ENCODE results near the gene DNAH8.

Gene DNAH8

GRCh38 chr6:39077882-39078594, 362.9 kb downstream of the DNAH8 start:
- no peak for DNase-seq

GRCh38 chr6:39078695-39079094, 363.6 kb downstream of the DNAH8 start:
- DNase-seq: no peak

GRCh38 chr6:39079197-39080125, 364.4 kb downstream of the DNAH8 start:
- DNase-seq: no peak
